Measurements from ENCODE around the gene PRKCH.

PRKCH gene

GRCh38 chr14:61321385-61322010, at the start of gene PRKCH:
Gene PRKCH, plus strand, starts transcription at chr14:61321579. Its CDS starts 523 bp downstream, at chr14:61322102.
- DNase-seq, result peak; percentile 18

GRCh38 chr14:61277232-61277631, 44.1 kb upstream of the PRKCH start:
- DNase-seq, result no peak

DNA sequence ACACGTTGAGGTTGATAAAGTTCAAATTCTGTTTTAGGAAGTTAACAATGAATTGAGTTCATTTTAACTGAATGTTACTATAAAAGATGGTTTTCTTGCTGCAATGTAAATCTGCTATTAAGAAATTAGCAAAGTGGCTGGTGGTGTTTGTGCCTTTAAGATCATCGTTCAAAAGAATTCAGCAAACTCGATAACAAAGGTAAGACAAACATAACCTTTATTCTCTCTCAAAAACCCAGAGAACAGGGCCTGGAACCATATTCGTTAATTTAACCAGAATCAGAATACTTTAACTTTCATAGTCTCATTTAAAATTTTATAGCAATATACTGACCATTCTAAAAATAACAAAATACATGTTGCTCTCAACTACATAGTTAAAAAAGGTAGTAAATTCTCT, 43.6 kb upstream of the PRKCH start:
- DNase-seq, result no peak

DNA sequence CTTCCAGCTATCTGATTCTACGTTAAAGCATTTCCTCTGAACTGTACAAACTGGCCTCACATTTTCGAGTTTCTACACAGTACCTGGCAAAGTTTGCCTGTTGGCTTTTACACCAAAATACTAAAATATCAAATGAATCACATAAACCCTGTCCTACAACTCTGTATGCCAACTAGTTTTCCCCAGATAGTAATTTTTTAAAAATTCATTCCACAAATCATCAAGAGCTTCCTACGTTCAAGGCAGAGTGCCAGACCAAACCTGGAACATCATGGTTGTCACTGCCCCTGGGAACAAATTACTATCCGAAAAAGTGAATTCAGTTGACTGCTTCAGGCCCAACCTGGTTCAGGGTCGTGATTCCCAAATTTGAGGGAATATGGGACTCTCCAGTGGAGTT, 42.3 kb upstream of the PRKCH start:
- DNase-seq, result no peak

DNA sequence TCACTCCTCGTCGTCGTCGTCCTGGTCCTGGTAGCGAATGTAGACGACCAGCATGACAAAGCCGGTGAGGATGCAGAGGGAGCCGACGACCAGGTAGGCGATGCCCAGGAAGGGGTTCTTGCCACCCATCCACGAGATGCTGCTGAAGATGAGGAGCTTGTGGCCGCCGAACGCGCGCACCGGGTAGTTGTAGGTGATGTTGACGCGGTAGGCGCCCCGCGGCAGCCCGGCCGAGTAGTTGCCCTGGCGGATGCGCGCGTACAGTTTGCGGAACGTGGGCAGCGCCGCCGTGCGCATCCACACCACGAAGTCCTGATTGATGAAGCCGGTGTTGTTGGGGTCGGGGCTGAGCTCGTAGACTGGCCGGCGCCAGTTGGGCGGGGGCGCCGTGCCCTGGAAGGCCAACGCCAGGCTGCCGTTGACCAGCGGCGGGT, 41.3 kb upstream of the PRKCH start:
- no peak for DNase-seq

GRCh38 chr14:61280526-61281185, 40.7 kb upstream of the PRKCH start:
- DNase-seq, result no peak

DNA sequence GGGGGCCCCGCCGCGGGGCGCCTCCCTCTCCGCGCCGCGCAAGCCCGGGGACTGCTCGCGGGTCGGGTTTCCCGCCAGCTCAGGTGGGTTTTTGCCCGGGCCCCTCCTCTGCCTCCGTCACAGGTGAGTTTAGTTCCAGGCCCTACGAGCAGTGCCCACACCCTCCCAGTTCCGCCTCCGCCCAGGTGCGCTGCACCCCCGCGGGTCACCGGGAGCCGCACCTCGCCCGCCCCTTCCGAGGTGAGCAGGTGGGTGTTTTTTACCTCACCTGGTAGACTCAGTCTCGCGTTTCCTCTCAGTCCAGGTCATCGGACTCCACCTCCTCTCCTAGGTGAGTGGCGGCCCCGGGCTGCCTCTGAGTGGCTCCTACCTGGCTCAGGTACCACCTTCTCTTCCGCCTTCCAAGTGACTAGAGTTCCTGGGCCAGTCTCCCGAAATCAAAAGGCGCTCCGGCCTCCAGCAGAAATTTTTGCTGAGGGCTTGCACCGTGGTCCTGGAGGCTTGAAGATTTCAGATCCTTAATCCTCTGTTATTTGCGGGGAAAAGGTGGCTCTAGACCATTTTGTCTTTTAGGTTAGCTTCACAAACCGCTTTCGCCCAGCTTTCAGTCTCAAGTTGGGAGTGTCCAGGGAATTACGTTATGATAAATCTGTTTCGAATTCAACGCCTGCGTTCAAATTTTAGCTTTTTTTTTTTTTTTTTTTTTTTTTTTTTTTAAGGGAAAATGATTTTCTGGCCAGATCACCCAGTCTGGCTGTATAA, 40.0 kb upstream of the PRKCH start, which contains the start of gene TMEM30B:
Gene TMEM30B, minus strand, starts transcription at position 153 of the 762 bp plus-strand sequence. CDS start 191 bp downstream, outside the sequence.
- peak; percentile 78 for DNase-seq

DNA sequence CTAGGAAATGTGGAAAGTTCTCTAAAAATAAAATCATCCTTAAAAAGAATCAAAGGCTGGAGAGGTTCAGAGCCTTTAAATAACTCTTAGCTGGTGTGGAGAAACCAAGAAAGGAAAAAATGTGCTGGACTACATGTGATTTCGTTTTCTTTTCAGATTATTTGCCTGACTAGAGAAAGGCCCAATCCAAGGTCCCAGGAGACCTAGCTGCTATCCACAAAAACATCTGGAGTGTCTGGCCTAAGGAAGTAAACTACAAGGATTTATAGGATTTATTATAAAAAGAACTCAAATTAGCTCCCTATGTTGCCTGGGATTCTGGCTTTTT, 39.5 kb upstream of the PRKCH start:
- no peak for DNase-seq

DNA sequence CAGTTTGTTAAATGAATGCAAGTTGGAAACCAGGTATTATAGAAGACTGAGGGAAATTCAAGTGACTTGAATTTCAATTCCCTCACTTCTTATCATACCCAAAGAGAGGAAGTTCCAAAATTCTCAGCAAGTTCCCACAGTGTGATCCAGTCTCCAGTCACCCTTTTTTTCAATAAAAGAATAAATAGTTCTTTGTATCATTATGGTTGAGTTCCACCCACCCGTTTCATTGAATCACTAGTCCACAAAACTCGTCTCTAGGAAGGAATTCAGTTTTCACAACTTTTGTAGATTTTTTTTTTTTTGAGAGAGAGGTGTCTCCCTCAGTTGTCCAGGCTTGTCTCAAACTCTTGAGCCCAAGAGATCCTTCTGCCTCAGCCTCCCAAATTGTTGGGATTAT, 38.6 kb upstream of the PRKCH start:
- no peak for DNase-seq

DNA sequence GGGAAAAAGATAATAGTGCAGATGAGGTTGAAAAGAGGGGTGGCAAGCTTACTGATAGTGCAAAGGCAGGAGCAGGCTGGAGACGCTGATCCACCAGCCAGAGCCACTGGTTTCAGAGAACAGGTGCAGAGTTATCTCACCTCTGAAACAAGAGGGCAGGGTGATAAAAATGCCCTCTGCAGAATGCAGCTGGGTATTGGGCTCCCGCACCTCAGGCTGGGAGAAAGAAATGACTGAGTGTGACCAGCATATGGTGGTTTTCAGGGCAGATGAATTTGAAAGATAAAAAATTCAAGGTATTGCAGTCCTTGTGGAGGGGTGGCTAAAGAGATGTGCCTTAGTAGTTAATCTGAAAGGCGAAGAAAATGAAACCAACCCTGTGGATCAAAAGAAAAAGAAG, 37.4 kb upstream of the PRKCH start:
- DNase-seq, result no peak

GRCh38 chr14:61285364-61285763, 36.0 kb upstream of the PRKCH start:
- no peak for DNase-seq

- no peak for DNase-seq
Measured at GRCh38 chr14:61287196-61287595, 34.2 kb upstream of the PRKCH start.

DNA sequence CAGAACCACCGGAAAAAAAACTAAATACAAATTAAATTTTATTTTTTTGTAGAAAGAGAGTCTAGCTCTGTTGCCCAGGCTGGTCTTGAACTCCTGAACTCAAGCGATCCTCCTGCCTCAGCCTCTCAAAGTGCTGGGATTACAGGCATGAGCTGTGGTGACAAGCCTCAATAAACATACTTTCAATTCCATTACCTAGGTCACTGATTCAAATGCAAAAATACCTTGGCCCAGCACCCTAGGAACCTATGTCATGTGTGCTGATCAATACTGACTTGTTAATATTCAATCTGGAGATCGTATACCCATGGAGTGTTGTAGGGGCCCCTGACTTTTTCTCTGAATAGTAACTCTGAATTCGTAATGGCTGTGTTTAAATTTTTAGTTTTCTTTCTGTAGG, 33.2 kb upstream of the PRKCH start:
- DNase-seq, result no peak

GRCh38 chr14:61288720-61289119, 32.7 kb upstream of the PRKCH start:
- DNase-seq, result no peak

DNA sequence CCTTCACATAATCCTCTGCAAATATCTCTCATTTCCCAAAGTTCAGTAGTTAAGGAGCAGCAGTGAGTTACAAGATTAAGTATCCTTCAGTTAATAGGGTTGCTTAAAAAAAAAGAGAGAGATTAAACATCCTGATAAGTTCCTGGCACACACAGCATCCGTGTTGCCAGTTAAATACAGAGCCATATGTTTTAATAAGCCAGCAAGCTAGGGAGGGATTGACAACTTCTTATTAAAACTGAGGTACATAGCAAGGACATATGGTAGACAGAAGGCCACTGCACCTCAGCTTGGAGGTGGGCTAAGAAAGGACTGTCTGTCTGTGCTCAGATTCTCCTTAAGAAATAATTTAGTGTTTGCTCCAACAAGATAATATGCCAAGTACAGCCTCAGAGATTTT, 30.7 kb upstream of the PRKCH start:
- DNase-seq, result no peak

DNA sequence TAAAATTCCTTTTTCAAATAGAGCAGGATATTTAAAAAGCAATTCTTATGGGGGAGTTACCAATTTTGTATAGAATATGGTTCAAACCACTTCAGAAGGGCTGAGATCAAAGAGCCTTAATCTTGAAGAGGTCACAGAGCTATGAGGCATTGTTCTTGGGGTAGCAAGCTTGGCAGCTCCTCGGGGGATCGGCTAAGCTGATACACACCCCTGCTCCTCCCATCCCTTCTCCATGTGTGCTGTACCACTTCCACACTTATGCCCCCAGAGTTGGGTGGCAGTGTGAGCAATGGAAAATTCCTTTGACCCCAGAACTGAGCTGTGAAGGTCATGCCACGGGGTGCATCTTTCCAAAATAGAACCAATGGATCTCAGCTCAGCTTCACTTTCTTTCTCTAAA, 25.2 kb upstream of the PRKCH start:
- DNase-seq, result no peak

DNA sequence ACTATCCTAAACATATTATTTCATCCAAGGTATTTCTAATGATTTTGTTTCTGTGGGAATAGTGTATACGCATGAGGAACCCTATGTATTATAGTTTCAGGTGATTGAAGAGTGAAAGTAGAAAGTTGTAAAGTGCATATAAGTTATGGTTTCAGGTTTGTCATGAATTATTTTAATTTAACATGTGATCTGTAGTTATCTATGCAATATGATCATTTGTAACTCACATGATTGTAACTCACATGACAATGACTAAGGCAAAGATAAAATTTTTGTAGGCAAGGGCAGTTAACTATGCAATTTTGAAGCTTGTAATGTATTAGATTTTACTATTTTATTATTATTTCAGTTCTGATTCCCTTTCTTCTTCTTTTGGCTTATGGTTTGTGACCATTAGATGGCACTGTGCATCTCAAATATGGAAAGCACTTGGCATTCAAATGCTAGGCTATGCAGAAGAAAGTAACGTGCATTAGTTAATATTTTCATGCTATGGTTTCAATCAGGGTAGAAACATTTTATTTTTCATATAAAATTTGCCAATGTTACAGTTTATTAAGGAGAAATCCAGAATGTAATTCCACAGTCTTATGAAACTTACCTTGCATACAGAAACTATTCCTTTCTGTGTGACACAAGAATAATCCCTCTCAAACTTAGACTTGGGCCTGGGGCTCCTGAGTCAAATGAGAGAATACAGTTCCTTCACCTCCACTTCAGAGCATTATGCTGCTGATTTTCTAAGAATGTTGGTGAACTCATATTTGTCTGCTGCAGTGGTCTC, 24.5 kb upstream of the PRKCH start:
- no peak for DNase-seq

DNA sequence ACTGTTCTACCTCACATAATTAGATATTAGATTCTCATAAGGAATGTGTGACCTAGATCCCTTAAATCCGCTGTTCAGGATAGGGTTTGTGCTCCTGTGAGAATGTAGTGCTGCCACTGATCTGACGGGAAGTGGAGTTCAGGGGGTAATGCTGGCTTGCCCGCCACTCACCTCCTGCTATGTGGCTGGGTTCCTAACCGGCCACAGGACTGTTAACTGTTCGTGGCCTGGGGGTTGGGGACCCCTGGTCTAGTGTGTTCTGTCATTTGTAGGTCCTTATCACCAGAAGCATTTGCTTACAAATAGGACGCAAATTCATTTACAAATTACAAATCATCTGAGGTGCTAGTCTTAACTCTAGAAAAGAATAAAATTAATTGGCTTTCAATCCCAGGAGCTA, 23.8 kb upstream of the PRKCH start:
- no peak for DNase-seq

- no peak for DNase-seq
Measured at GRCh38 chr14:61298824-61299223, 22.6 kb upstream of the PRKCH start.

DNA sequence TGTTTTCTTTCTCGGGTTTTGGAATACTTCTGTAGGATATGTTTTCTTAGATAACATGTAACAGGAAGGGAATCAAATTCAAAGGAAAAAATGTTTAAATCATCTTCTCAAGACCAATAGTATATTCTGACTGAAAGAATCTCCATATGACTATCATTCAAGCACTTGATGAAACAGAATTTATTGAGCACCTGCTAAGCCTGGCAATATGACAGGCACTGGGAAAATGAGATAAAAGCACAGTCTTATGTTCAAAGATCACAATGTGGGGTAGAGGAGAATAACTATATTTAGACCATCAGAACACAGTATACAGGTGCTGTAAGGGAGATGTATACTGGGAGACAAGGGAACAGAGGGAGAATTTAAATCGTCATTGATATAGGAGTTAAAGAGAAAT, 21.2 kb upstream of the PRKCH start:
- DNase-seq, result no peak

DNA sequence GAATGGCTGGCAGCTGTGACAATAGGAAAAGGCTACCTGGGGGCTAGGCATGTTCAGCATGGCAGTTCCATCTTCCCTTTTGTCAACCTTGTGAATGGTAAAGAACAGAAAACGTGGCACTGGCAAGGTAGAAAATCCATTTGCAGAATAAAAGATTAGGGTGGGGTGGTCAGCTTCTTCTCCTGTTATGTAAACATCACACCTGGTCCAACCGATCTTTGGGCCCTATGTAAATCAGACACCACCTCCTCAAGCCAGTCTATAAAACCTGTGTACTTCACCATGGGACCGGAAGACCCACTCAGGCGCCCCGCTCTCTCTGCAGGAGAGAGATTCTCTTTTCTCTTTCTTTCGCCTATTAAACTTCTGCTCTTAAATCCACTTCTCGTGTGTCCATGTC, 20.6 kb upstream of the PRKCH start:
- DNase-seq, result no peak

- no peak for DNase-seq
Measured at GRCh38 chr14:61304688-61305087, 16.7 kb upstream of the PRKCH start.

GRCh38 chr14:61308198-61308597, 13.2 kb upstream of the PRKCH start:
- no peak for DNase-seq

Measured in NCI-H774 (cell line).